GM18907 (cell line): ENCODE results near the gene OR2B2.

Experiments used
- ATAC-seq: cut with Tn5 transposase; IDR thresholded peaks from one replicate; pipeline ENCODE4 v1.9.1; 2021; ENCODE audit warnings: mild to moderate bottlenecking, moderate library complexity; ENCODE audit not compliant: unreplicated experiment

Gene OR2B2

GRCh38 chr6:27893836-27894807 lies 18.1 kb downstream of the OR2B2 start:
- ATAC-seq, result peak; percentile 18

GRCh38 chr6:27893059-27893835 lies 18.9 kb downstream of the OR2B2 start:
- peak; percentile 54 for ATAC-seq

GRCh38 chr6:27892649-27893058 lies 19.5 kb downstream of the OR2B2 start:
- no peak for ATAC-seq

- no peak for ATAC-seq
Observed at GRCh38 chr6:27891320-27891875, 20.8 kb downstream of the OR2B2 start.

- ATAC-seq, result peak; percentile 49
Observed at GRCh38 chr6:27890445-27891319, 21.5 kb downstream of the OR2B2 start.

- ATAC-seq, result no peak
Observed at GRCh38 chr6:27889628-27890444, 22.4 kb downstream of the OR2B2 start.

GRCh38 chr6:27889275-27889627 lies 22.9 kb downstream of the OR2B2 start:
- ATAC-seq, result no peak

- ATAC-seq, result no peak
Observed at GRCh38 chr6:27888566-27888965, 23.6 kb downstream of the OR2B2 start.

GRCh38 chr6:27886073-27886472 lies 26.1 kb downstream of the OR2B2 start:
- ATAC-seq, result no peak

- ATAC-seq, result no peak
Observed at GRCh38 chr6:27883136-27883535, 29.1 kb downstream of the OR2B2 start.

GRCh38 chr6:27882624-27883023 lies 29.6 kb downstream of the OR2B2 start:
- ATAC-seq, result no peak

- ATAC-seq, result no peak
Observed at GRCh38 chr6:27879837-27880236, 32.4 kb downstream of the OR2B2 start.

- ATAC-seq, result no peak
Observed at GRCh38 chr6:27874016-27874415, 38.2 kb downstream of the OR2B2 start.

- peak; percentile 47 for ATAC-seq
Observed at GRCh38 chr6:27873021-27873940, 38.9 kb downstream of the OR2B2 start.

- peak; percentile 30 for ATAC-seq
Observed at GRCh38 chr6:27872642-27873020, 39.6 kb downstream of the OR2B2 start.

- peak; percentile 65 for ATAC-seq
Observed at GRCh38 chr6:27871924-27872638, 40.1 kb downstream of the OR2B2 start.

- ATAC-seq, result no peak
Observed at GRCh38 chr6:27870291-27870870, 41.8 kb downstream of the OR2B2 start.

GRCh38 chr6:27868311-27868710 lies 43.9 kb downstream of the OR2B2 start:
- no peak for ATAC-seq
